DOHH2 (cell line): Measurements from ENCODE around the gene KIFBP.
"Not testable (repeated sequence)": the region's sequence is repeated elsewhere in the genome, so short reads cannot be mapped to it uniquely, and the experiment has no call there.

ENCODE experiments used
- H3F3A ChIP-seq: fragments of 200-600 bp; sonication (generic), shearing (Covaris generic); 2 replicates; pipeline ENCODE4 v1.6.0; 2016; ENCODE audit warnings: antibody characterized with exemption, mild to moderate bottlenecking; ENCODE audit not compliant: control insufficient read depth, insufficient read depth
- H3K27ac ChIP-seq: fragments of 200-600 bp; sonication (generic); 2 replicates; pipeline ENCODE4 v1.5.1; 2014; ENCODE audit warnings: low read depth, mild to moderate bottlenecking, low read length, moderate library complexity
- H3K27me3 ChIP-seq: fragments of 200-600 bp; sonication (generic); 2 replicates; pipeline ENCODE4 v1.6.1; 2014; ENCODE audit warnings: mild to moderate bottlenecking, low read length, mixed read lengths; ENCODE audit not compliant: control insufficient read depth
- H3K36me3 ChIP-seq: fragments of 200-600 bp; sonication (generic); 2 replicates; pipeline ENCODE4 v1.6.1; 2014; ENCODE audit warnings: mild to moderate bottlenecking, low read length, moderate library complexity, mixed read lengths; ENCODE audit not compliant: control insufficient read depth
- H3K4me1 ChIP-seq: fragments of 200-600 bp; sonication (generic); 2 replicates; pipeline ENCODE4 v1.6.1; 2014; ENCODE audit warnings: mild to moderate bottlenecking, low read length, mixed read lengths; ENCODE audit not compliant: control insufficient read depth
- H3K4me2 ChIP-seq: fragments of 200-600 bp; sonication (generic); 2 replicates; pipeline ENCODE4 v1.6.0; 2014; ENCODE audit warnings: mild to moderate bottlenecking, low read length, moderate library complexity
- H3K4me3 ChIP-seq: fragments of 200-600 bp; sonication (generic); 2 replicates; pipeline ENCODE4 v1.5.1; 2014; ENCODE audit warnings: mild to moderate bottlenecking, low read length, mixed read lengths
- H3K79me2 ChIP-seq: fragments of 200-600 bp; sonication (generic); 2 replicates; pipeline ENCODE4 v1.6.1; 2014; ENCODE audit warnings: mild to moderate bottlenecking, low read length, mixed read lengths; ENCODE audit not compliant: control insufficient read depth
- H3K9me2 ChIP-seq: fragments of 200-600 bp; sonication (generic); replicated peaks from 2 replicates; pipeline ENCODE4 v1.6.1; 2014; ENCODE audit warnings: mild to moderate bottlenecking, low read length, mixed read lengths; ENCODE audit not compliant: control insufficient read depth
- H3K9me3 ChIP-seq: fragments of 200-600 bp; sonication (generic); 2 replicates; pipeline ENCODE4 v1.6.1; 2014; ENCODE audit warnings: antibody characterized with exemption, low read length, mixed read lengths; ENCODE audit not compliant: control insufficient read depth, insufficient read depth
- H4K20me1 ChIP-seq: fragments of 200-600 bp; sonication (generic); 2 replicates; pipeline ENCODE4 v1.6.0; 2014; ENCODE audit warnings: low read depth, mild to moderate bottlenecking, antibody characterized with exemption, low read length, moderate library complexity; ENCODE audit not compliant: control insufficient read depth, insufficient read depth
- EZH2phosphoT487 ChIP-seq: fragments of 200-600 bp; sonication (generic); IDR thresholded peaks from 2 replicates; pipeline ENCODE4 v1.6.1; 2017; ENCODE audit warnings: borderline replicate concordance, mild to moderate bottlenecking, antibody characterized with exemption, low read length, moderate library complexity, mixed read lengths
- TF ChIP-seq, protein P1 (sequence below): fragments of 200-600 bp; sonication (generic); IDR thresholded peaks from one replicate; pipeline ENCODE4 v1.5.1; 2014; ENCODE audit warnings: antibody characterized with exemption, mild to moderate bottlenecking, low read depth, low read length; ENCODE audit not compliant: poor library complexity, severe bottlenecking

Gene KIFBP

DNA sequence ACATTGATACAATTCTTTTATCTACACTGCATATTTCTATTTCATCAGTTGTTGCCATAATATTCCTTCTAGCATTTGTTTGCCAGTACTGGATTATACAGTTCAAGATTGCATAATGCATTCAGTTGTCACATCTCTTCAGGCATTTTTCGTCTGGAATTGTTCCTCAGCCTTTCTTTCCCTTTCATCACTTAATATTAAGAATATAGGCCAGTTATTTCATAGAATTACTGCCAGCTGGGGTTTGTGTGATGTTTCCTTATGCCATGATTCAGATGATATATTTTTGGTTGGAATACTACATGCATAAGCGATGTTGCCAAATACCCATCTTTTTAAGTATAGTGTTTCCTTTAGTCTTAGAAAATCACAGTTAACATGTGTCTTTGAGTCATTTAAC is 20.8 kb downstream of the KIFBP start:
- Histone ChIP-seq H3K27me3 (no peaks in the 10 kb centered on the region), H3K27ac (no peak overlapping the region), H3K36me3 (peaks cover 3% of the 10 kb centered on the region; the same call in 1 of the 2 replicates)

GRCh38 chr10:69010151-69010640 is 21.6 kb downstream of the KIFBP start:
- Histone ChIP-seq H3K4me3 (no peak overlapping the region), H3K4me2 (no peak overlapping the region), H4K20me1 (no peaks in the 10 kb centered on the region; the same call in 1 of the 2 replicates), H3F3A (no peaks in the 10 kb centered on the region), H3K36me3 (no peaks in the 10 kb centered on the region), H3K4me1 (no peaks in the 10 kb centered on the region), H3K9me2 (no peaks in the 10 kb centered on the region), H3K27me3 (no peaks in the 10 kb centered on the region), H3K79me2 (no peaks in the 10 kb centered on the region), H3K27ac (no peak overlapping the region), H3K9me3 (no peaks in the 10 kb centered on the region)
- TF ChIP-seq, protein P1, sequence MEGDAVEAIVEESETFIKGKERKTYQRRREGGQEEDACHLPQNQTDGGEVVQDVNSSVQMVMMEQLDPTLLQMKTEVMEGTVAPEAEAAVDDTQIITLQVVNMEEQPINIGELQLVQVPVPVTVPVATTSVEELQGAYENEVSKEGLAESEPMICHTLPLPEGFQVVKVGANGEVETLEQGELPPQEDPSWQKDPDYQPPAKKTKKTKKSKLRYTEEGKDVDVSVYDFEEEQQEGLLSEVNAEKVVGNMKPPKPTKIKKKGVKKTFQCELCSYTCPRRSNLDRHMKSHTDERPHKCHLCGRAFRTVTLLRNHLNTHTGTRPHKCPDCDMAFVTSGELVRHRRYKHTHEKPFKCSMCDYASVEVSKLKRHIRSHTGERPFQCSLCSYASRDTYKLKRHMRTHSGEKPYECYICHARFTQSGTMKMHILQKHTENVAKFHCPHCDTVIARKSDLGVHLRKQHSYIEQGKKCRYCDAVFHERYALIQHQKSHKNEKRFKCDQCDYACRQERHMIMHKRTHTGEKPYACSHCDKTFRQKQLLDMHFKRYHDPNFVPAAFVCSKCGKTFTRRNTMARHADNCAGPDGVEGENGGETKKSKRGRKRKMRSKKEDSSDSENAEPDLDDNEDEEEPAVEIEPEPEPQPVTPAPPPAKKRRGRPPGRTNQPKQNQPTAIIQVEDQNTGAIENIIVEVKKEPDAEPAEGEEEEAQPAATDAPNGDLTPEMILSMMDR, result no peak
- no peak for TF ChIP-seq EZH2phosphoT487

More for the DNA sequence above, 20.8 kb downstream of the KIFBP start:
- no peaks in the 10 kb centered on the region for H3K9me3 ChIP-seq
- H3F3A ChIP-seq, result no peaks in the 10 kb centered on the region
- no peaks in the 10 kb centered on the region for H3K4me1 ChIP-seq
- TF ChIP-seq, protein P1, result no peak
- no peak for TF ChIP-seq EZH2phosphoT487
- H3K4me3 ChIP-seq, result no peak overlapping the region
- H4K20me1 ChIP-seq, result no peaks in the 10 kb centered on the region; the same call in 1 of the 2 replicates
- H3K9me2 ChIP-seq, result no peaks in the 10 kb centered on the region
- no peak overlapping the region for H3K4me2 ChIP-seq
- H3K79me2 ChIP-seq, result no peaks in the 10 kb centered on the region

DNA sequence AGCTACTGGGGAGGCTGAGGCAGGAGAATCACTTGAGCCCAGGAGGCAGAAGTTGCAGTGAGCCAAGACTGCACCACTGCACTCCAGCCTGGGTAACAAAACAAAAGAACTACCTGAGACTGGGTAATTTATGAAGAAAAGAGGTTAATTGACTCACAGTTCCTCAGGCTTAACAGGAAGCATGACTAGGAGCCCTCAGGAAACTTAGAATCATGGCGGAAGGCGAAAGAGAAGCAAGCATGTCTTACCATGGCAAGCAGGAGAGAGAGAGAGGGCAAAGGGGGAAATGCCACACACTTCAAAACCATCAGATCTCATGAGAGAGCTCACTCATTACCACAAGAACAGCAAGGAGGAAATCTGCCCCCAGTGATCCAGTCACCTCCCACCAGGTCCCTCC is 24.2 kb downstream of the KIFBP start:
- not testable (repeated sequence) for H3K9me3 ChIP-seq, H3K4me3 ChIP-seq, H3K27ac ChIP-seq, H3K9me2 ChIP-seq, H3K4me2 ChIP-seq, H3F3A ChIP-seq, H4K20me1 ChIP-seq, H3K27me3 ChIP-seq, H3K79me2 ChIP-seq, H3K4me1 ChIP-seq
- peaks cover 11% of the 10 kb centered on the region for H3K36me3 ChIP-seq

DNA sequence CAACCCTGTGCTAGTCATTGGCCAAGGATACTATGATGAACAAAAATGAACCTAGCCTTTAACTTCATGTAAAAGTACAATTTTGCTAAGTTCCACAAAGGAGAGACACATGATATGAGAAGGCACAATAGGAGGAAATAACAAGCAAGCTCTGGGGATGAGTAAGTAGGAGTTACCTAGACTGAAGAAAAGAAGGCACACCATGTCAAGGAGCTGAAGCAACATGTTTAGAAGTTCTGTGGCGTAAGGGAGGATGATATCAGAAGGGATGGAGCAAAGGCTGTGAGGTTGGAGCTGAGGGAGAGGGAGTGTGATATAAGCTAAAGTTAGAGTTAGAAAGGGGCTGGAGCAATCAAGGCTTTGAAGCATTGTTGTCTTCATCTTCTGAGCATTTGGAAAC is 25.6 kb downstream of the KIFBP start:
- Histone ChIP-seq H3K27ac (no peak overlapping the region), H3K79me2 (no peaks in the 10 kb centered on the region), H3K36me3 (peaks cover 11% of the 10 kb centered on the region), H3K9me2 (no peaks in the 10 kb centered on the region), H3K4me2 (no peak overlapping the region), H3F3A (no peaks in the 10 kb centered on the region), H4K20me1 (no peaks in the 10 kb centered on the region; the same call in 1 of the 2 replicates), H3K27me3 (no peaks in the 10 kb centered on the region), H3K4me3 (no peak overlapping the region), H3K9me3 (no peaks in the 10 kb centered on the region), H3K4me1 (no peaks in the 10 kb centered on the region)
- no peak for TF ChIP-seq EZH2phosphoT487
- TF ChIP-seq, protein P1, result no peak
